Measurements from ENCODE around the gene ARHGAP12.
A peak's percentile ranks its signal among the peaks of the same experiment; 100 is the strongest.

GRCh38 chr10:31947144-31947926 lies 18.7 kb upstream of the ARHGAP12 start:
- TF ChIP-seq POLR2A (IDR thresholded peaks at IDR 0.05; ENCODE audit: low read depth, low read length) = no peak
- TF ChIP-seq CTCF (IDR thresholded peaks at IDR 0.05; ENCODE audit: extremely low read depth in 1 of 2, insufficient read depth in 1 of 2, low read depth in 1 of 2, low read length in 2 of 2) = peak; percentile 33 to 48
- no peak for TF ChIP-seq EZH2 (IDR thresholded peaks at IDR 0.05; ENCODE audit: borderline replicate concordance, low read depth, low read length, severe bottlenecking)
- TF ChIP-seq POLR2AphosphoS5 (IDR thresholded peaks at IDR 0.05; ENCODE audit: insufficient read depth, low read depth, low read length) = no peak
- TF ChIP-seq MYC (IDR thresholded peaks at IDR 0.05; ENCODE audit: low read depth, low read length) = no peak
- no peak for TF ChIP-seq MAX (IDR thresholded peaks at IDR 0.05; ENCODE audit: insufficient read depth, insufficient read length)
- no peak for TF ChIP-seq GATA2 (IDR thresholded peaks at IDR 0.05; ENCODE audit: insufficient read depth, insufficient read length, low read depth, low read length)
- peak; percentile 27 for TF ChIP-seq JUN (IDR thresholded peaks at IDR 0.05; ENCODE audit: borderline replicate concordance, insufficient read depth, insufficient read length, low read depth)
- no peak for TF ChIP-seq FOS (IDR thresholded peaks at IDR 0.05; ENCODE audit: borderline replicate concordance, insufficient read depth, low read length)

Data from endothelial cell of umbilical vein (primary cell).